HTR-8/SVneo (cell line): Measurements from ENCODE around the gene HOXA7.

ENCODE experiments used
- DNase-seq: peaks from one replicate; pipeline ENCODE4 v3.0.0; 2011; ENCODE audit warnings: low spot score, mixed read lengths; ENCODE audit not compliant: insufficient read length
- FAIRE-seq: peaks from 2 replicates; lab custom pipeline; 2011; peaks lifted over from hg19 to GRCh38; lab: Jason Lieb, UNC

HOXA7 gene

DNA sequence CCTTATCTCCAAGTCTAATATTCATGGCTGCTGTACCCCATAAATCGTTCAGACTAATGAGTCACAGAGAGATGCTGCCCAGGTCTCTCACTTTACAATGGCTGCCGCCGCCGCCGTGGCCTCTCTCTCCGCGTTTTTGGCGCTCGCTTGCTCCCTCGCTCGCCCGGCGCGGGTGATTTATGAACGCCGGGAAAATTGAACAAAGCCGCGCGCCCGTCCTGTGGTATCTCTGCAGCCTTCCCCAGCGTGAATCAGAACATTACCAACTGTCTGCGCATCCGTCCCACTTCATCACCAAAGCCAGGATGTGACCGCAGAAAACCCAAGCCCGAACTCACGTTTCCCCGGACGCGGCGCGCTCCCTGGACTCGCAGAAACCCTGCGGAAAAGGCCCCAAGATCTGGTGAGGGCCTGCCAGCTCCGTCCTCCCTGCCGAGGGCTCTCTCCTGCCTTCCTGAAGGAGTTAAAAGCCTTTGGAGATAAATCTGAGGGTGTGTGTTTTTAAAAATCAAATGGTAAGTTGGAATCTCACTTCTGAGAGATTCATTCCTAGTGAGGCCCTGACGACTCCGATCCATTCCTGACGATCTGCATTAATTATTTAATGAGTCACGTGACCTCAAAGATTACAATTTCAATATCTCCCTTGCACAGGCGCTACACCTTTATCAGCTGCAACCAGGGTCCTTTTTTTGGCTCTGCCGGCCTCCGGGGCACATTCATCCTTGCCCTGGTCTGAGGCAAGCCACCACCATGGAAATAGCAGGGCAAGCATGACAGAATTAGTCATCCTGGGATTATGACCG is 32.2 kb downstream of the HOXA7 start:
- DNase-seq (no peak), FAIRE-seq (peak; percentile 76)

DNA sequence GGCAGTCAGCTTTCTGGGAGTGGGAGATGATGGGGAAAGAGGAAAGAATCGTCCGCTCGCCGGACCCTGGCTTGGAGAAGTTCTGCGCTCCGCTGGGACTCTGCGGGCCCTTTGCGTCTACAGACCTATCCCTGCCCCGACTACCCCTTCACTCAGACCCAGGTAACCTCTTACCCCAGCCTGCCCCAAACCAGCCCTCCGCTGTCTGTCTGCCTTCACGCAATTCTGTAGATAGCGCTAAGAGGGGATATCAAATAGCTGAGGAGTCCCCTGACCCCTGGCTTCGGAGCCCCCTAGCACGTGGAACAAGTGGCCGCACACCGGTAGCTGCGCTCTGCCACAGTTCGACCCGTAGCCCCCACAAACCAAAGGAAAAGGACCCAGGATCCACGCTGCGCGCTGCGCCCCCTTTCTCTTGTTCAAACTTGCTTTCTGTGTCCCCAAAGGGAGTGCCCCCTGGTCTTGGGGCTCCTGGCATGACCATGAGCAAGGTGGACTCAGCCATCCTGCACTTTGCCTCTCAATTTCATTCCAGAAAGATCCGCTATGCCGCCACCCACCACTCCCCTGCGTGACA is 32.9 kb downstream of the HOXA7 start:
- FAIRE-seq (no peak), DNase-seq (no peak)

DNA sequence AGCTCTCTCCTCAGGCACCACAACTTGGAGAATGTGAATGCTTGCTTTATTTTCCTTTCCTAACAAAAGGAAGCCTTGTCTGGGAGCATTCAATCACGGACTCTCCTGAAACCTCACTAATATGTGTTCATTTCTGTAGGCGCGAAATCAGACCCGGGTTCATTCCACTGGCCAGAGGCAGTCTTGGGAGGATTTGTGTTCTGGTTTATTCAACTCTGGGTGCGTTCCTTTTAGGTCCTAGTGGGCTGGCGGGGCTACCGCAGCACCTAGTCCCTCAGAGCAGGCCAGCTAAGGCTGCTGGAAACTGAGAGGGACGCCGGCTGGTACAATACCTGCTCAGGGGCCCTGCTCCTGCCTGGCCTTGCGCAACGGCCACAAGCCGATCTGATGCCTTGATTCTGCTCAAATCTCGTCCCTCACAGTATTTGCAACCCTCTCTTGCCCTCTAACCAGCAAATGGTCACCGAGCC is 33.4 kb downstream of the HOXA7 start:
- DNase-seq = no peak
- no peak for FAIRE-seq

DNA sequence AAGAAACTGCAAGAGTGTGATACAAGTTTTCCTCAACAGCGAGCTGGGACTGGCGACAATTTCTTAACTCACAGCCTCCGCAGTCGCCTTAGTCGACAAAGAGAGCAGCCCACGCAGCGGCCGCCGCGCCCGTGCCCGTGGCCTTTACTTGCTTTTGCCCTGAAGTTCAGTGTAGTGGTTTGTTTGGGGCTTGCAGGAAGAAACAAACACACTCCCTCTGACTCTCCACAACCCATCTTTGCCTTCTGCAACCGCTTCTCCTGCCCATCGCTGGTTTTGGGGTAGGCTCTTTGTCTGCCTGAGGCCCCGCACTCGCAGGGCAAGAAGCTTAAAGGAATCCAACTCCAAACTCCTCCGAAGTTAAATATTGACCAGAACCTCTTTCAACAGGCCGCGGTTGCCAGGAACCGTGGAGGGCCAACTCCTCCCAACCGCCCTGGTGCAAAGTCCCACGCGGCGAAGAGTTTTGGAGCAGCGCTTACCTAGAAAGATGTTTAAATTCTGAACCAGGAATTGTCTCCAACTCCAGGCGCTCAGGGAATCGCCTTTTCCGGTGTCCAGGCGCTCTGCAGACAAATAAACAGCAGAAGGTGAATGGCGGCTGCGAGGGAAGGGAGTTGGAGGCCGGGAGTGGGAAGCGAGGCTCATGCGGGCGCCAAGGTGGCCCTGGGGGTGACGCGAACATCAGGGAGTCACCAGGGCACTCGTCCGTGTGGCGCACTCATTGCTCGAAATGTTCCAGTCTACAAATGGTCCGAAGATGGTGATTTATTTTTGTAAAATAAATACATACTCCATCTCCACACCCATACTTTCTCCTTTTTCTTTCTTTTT is 34.2 kb downstream of the HOXA7 start:
- DNase-seq (no peak), FAIRE-seq (no peak)

DNA sequence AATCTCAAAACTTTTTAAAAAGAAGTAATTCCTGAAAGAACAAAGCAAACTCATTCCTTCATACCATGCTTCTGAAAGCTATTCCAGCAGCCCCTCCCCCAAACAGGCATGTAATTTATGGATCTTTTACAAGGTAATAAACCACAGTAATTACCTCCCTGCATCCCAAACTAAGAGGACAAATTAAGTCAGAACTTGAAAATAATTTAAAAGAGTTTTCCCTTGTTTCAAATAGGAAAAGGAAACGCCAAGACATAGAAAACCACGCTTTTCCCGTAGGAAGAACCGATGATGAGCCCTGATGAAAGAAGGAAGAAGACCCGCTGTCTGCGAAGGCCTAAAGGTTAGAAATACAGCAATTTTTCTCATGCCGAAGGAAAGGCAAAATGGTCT is 34.8 kb downstream of the HOXA7 start:
- DNase-seq (no peak), FAIRE-seq (no peak)

DNA sequence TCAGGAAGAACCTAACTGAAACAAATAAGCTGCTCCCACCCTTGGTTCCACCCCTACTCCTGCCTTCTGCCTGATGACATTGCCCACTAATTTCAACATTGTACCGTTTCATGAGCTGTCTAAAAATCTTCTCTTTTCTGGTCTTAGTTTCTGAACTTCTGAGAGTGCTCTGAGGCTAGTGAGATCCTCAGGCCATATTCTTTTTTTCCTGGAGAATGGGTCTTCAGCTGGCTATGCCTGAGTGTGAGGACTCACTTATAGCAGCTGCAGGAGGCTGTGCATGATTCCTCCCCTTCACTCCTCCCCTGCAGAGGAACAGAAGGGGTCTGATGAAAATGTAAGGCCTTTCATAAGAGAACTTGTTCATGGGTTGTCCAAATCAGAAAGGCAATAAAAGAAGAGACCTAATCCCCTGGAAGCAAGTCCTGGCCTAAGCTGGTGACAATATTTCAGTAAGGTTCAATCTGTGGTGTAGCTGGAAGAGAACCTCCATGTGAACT is 37.0 kb downstream of the HOXA7 start:
- DNase-seq (no peak), FAIRE-seq (no peak)

DNA sequence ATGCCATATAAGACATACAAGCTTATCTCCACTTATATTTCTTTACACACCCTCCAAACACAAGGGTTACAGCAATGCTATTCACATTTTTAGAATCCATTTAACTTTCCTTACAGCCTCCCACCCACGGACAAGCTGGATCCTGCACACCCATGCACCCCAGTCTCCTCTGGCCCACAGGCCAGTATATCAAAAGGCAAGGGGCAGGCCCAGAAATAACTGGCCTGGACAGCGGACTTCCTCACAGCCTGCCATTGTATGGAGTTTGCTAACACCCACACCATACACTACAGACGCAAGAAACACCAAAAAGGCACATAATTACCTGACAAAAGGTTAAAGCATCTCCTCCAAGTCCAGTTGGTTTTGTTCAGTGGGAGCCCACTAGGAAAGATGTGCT is 37.9 kb downstream of the HOXA7 start:
- FAIRE-seq (no peak), DNase-seq (no peak)

DNA sequence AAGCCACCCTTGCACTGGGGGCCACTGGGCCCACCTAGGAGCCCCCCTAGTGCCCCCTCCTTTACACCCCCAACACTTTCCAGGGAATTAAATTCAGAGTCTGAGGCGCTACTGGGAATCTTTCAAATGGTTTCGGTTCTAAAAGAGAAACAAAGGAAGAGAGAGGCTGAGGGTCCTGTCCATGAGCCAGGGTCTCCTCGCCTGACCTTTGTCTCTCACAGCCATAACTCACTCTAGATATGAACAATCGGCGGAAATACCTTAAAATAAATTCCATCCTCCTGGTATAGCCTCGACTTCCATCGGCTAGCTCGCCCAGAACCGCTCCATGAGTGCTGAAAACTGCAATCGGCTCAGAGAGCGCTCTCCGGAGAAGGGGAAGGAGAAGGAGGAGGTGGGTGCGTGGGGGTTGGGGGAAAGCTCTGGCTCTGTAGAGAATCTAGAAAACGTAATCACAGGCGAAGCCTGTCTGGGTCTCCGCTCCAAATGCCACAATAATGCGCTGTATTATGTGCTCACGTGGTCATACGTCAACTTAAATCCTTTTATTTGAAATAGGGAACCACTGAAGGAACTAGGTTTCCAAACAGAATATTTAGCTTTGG is 38.5 kb downstream of the HOXA7 start:
- FAIRE-seq = no peak
- no peak for DNase-seq

DNA sequence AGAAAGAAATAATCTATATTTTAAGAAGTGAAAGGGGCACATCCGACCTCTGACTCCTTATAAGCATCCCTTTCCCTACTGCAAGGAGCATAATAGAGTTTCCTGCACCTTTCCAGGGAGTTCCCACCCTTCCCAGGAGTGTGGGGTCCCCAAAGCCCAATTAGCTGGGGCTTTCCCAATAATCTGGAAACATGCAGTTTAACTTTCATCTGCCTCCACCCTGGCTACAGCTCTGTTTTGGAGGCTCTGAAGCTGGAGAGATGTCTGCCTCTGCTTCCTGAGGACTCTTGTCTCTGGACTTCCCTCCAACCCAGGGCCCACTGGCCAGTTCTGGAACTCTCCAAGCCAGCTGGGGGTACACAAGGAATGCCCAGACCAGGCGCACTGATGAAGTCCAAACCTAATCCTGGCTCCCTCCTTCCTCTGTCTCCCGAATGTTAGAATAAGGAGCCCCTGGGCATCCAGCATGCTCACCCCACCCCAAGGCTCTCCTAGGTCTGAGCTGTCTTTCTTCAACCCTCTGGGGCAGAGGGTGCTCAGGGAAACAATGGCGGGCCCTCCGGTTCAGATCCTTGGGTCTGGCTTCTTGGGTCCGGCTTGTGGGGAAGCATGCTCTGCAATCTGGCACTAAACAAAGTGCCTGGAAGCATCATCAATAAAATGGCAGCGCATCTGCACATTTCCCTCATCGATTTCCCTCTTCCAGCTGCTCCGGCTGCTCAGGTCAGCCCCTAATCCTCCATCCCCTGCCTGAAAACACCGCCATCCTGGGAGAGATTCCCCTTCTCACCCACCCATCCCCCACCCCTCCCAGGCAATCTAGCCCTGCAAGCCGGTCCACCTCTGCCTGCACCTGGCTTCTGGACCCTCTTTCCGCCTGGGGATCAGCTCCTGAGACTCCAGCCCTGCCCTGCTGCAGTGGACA is 39.3 kb downstream of the HOXA7 start:
- no peak for DNase-seq
- FAIRE-seq = no peak

DNA sequence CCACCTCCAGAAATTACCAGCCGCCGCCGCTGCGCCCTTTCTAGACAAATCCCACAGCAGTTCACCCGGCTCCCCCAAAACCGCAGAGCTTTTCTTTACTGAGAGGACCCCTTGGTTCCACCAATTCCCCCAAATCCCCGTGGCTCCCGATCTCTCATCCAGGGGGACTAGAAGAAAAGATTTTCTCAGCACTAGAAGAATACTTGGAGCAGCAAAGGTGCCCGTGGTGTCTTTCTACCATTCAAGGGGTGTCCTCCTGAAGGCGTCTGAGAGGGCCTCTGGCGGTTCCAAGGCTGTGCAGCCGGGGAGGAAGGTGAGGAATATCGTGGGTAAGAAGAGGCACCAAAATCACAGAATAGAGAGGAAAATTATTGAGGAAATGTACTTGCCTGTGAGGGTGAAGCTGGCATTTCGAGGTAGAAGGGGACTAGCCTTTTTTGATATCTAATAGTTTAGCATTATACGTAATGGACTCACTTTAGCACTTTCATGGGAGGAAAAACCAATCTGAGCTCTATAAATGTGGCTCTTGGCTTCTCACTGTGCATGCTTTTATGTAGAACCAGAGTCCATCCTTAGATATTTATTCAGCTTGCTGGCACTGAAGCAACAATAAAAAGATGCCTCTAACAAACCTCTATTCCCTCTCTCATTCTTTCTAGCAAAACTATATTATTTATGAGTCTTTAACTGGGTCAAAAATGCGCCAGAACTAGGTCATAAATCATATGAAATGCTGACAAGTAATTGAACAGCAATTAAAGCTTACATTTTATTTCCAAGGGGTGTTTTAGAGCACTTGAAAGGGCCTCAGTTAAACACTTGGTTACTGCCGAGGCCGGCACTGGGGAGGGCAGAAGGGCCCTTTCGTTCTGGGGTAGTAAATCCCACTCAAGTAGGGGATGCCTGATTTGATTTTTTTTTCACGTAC is 40.2 kb downstream of the HOXA7 start:
- DNase-seq = no peak
- FAIRE-seq = no peak

DNA sequence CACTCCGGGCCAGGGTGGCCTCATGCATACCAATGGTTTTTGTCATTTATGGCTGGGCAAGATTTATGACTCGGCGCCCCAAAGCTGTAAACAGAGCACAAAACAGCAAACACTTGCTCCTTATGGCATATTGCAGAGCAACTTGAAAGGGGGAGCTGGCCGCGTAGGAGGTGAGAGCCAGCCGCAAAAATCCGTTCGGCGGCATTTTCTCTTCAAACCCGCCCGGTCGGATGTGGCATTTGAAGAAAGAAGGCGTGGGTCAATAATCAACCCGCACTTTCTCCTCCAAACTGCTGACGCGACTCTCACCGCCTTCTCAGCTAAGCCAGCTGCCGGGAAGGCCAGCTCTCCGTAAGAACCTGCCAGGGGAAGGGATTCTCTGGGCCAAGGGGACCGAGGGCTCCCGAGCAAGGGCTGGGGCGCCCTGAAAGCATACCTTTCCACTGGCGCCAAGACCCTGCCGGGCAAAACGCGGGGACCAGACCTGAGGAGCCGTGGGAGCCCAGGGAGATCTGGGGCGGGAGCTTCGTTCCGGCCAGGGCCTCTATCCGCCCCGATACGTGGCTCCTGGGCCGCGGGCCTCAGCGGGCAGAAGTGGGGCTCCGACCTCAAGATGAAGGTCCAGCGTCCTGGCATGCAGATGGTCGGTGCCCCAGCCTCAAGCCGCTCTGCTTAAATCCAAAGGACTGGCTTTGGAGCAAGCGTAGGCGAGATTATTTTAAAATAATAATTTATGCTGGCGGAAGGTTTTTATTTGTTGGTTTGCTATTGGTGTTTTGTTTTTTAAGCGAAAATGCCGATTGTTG is 41.1 kb downstream of the HOXA7 start:
- peak; percentile 66 for DNase-seq

DNA sequence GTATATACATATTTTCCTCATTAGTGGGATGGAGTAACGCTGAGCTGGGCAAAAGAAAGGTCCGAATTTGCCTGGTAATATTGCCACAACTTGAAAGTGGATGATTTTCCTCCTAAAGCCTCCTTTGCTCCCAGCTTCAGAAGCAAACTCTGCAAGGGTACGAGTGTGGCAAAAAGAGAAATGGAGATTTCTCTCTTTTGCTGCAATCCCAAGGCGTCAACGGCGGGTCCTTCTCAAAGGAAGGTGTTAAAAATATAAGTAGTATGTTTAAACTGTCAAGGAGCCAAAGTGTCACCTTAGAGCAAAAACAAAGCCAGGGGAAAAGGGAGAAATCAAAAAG is 41.6 kb downstream of the HOXA7 start:
- FAIRE-seq (no peak), DNase-seq (no peak)

More for the DNA sequence above, 41.1 kb downstream of the HOXA7 start:
- no peak for FAIRE-seq

DNA sequence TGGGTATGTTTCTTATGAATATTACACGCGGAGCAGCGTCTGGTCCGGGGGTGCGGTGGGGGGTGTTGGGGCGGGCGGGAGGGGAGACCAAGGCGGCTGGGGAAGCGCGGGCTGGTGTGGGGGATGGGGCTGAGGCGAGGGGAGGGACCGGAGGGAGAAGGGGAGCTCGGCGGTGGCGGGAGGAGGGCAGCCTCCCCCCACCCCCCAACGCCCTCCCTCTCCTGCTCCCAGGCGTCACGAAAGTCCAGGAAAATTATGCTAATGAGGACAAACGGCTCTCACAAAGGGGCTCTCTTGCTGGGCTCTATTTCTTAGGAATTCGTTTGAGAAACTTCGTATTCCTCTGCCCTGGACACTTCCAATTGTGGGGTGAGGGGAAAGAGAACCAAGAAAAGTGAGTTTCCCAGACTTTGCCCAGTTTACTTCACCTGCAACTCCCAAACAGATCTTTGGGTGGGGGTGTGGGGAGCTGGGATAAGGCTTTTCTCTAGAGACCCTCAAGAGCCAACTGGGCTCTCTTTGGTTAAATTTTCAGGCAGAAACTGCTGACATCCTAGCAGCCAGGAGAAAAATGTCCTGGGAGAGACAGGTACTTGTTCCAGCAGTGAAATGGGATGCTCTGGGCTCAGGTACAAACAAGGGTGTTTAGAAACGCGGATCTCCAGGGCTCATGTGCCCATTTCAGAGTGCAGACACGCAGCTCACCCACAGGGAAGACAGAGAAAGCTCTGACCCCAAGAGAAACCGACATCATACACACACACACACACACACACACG is 42.3 kb downstream of the HOXA7 start:
- FAIRE-seq (no peak), DNase-seq (no peak)

DNA sequence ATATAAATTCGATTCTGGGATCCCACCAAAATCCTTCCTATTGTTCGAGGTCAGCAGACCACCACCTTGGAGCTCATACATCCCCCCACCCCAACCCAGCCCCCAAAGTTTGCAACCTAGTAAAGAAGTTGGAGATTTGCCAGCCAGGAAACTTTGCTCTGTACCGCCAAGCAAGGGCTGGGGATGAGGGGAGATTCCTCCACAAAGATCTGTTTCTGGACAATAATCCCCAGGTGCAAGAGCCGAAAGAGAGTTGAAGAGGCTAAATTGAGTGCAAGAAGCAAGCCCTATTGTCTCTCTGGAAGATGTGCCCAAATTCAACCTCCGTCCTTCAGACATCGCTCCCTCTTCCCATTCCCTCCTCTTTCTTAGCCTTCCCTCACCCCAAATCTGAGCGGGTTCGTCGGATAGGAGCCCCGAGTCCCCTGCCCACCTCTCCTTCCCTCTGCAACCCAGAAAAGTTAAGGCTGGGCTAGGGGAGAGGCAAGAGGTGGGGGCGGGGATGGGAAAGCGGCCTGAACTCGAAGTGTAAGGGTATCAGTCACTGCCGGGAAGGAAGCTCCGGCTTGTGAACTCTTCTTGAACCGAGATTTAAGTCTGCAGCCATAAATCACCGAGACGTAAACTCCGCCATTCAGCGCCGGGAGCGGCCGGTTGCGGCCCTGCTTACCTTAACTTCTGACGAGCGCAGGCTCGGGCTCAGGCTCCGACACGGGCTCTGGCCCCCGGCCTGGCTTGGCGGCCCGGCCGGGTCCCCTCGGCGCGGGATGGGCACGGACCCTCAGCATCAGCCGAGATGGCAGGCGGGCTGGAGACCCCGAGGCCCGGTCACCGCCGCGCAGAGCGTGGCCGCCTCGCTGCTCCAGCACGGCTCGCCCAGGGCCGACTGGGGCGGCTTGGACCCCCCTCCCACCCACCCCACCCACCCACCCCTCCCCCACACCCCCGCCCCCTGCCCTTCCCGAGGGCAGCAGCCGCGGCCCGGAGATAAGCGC is 43.2 kb downstream of the HOXA7 start:
- DNase-seq (peak; percentile 71), FAIRE-seq (peak; percentile 44)

DNA sequence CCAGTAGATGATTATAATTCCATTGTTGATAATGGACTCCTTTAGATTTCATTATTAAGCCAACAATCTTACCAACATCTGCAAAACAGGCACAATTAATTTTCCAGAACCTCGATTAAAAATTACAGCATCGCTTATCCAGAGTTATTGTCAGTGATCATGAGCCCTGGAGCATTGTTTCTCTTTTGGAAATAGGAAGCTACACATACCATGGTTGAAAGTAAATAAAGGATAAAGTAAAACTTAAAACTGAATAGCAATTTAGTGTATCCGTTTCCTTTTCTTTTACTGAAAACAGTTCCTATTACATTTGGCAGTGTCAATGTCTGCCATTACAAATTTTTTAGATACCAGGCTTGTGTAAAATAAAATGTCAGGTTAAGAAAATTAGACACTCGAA is 44.1 kb downstream of the HOXA7 start:
- no peak for FAIRE-seq

More for the DNA sequence above, 44.1 kb downstream of the HOXA7 start:
- no peak for DNase-seq
